Measurements from ENCODE around the gene SRRM1.
"Not testable (repeated sequence)": the region's sequence is repeated elsewhere in the genome, so short reads cannot be mapped to it uniquely, and the experiment has no call there.

Gene SRRM1

DNA sequence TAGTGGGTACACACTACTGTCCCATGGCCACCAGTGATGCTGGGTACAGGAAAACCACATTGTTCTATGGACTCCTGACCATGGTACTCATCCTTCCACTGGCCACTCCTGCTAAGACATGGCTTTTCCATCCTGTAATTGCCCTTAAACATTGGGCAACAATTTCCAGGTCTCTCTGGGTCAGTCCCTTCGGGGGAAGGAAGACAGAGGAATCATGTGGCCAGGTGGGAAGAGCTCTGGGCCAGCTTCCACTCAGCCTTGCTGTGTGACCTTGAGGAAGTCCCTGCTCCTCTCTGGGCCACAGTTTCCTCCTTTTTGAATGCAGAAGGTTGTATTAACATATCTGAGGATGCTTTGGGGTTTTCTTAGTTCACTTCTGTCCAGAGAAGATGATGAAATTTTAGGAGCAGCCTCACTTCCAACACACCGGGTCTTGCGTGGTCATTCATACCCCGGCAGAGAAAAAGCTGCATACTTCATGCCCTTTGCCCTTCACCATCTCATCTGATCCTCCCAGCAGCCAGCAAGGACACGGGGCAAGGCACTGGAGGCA, 50.8 kb downstream of the SRRM1 start:
- DNase-seq (ENCODE audit: low read depth): no peak

DNA sequence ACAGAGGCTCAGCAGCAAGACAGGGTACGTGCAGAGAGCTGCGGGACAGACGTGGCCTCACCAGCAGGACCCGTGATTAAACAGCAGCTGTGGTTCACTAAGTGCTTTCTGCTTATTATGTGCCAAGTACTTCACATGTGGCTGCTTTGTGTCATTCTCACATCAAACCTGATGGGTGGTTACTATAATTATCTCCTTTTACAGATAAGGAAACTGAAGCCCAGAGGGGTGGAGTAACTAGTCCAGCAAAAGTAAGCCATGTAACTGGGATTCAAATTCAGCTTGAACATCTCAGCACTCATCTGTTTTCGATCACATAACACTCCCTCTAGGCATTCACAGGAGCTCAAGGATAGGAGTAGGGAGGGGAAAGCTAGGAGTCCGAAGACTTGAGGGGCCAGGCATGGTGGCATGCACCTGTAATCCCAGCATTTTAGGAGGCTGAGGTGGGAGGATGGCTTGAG, 51.3 kb downstream of the SRRM1 start:
- TF ChIP-seq, protein P1, sequence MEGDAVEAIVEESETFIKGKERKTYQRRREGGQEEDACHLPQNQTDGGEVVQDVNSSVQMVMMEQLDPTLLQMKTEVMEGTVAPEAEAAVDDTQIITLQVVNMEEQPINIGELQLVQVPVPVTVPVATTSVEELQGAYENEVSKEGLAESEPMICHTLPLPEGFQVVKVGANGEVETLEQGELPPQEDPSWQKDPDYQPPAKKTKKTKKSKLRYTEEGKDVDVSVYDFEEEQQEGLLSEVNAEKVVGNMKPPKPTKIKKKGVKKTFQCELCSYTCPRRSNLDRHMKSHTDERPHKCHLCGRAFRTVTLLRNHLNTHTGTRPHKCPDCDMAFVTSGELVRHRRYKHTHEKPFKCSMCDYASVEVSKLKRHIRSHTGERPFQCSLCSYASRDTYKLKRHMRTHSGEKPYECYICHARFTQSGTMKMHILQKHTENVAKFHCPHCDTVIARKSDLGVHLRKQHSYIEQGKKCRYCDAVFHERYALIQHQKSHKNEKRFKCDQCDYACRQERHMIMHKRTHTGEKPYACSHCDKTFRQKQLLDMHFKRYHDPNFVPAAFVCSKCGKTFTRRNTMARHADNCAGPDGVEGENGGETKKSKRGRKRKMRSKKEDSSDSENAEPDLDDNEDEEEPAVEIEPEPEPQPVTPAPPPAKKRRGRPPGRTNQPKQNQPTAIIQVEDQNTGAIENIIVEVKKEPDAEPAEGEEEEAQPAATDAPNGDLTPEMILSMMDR (IDR thresholded peaks at IDR 0.05; ENCODE audit: low read length, missing control alignments): no peak
- H3K4me3 ChIP-seq (replicated peaks; ENCODE audit: low read depth, low read length): no peak overlapping the region
- peak; percentile 65 for DNase-seq (ENCODE audit: low read depth)

More for the DNA sequence above, 50.8 kb downstream of the SRRM1 start:
- TF ChIP-seq, protein P1 (IDR thresholded peaks at IDR 0.05; ENCODE audit: low read length, missing control alignments): no peak
- H3K4me3 ChIP-seq (replicated peaks; ENCODE audit: low read depth, low read length): no peak overlapping the region

DNA sequence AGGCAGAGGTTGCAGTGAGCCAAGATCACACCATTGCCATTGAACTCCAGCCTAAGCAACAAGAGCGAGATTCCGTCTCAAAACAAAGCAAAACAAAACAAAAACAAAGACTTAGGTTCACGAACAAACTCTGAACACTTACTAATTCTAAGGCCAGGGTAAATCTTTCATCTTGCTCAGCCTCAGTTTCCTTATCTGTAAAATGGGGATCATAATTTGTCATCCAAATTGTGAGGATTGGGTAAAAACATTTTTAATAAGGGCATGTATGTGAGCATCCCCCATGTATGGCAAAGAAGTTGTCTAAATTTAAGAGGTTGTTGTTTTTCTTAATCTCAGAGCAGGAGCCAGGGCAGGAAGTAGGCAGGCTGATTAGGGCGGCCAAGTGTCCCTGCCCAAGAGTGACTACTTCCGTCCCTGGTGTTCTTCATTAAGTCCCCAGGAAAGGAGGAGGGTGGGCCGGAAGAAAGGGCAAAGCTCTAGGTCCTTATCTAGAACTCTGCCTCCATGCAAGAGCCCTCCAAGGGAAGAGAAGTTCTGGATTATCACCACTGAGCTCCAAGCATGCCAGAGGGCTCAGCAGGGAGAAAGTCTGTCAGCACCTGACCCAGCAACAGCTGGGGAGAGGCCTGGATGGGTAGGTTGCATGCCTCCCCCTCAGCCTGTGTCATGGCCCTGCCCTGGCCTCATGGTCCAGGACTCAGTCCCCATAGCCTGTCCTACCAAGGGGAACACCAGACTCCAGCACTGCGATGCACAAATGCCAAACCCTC, 52.3 kb downstream of the SRRM1 start:
- no peak overlapping the region for H3K4me3 ChIP-seq (replicated peaks; ENCODE audit: low read depth, low read length)
- DNase-seq (ENCODE audit: low read depth): peak; percentile 32
- TF ChIP-seq, protein P1 (IDR thresholded peaks at IDR 0.05; ENCODE audit: low read length, missing control alignments): no peak

DNA sequence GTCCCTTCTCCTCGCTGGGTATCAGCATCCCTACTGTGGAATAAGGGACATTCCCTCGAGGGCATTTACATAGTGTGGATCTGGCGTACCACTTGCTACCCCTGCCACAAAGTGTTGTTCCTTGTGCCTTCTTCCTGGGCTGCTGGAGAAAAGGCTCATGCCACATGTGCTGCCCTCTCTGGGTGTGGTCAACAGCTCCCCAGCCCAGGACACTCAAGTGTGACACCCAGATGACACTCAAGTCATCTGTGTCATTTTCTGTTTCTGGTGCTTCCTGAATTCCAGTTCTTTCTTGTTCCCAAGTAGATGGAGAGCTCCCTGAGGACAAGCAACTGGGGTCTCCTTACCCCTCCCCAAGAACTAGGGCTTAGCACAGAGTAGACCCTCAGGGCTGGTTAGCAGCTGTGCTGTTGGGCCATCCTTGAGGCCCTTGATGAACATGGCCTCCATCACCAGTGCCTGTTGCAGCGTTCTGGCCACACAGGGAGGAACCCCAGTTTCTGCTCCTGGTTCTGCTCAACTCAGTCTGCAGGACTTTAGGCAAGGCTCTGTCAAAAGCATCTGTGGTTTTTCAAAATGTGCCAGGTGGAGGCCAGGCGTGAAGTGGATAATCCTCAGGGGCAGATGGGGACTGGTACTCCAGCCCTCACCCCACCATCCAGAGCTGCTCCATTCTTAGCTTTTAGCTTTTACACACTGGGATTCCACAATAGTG, 53.1 kb downstream of the SRRM1 start:
- TF ChIP-seq, protein P1 (IDR thresholded peaks at IDR 0.05; ENCODE audit: low read length, missing control alignments): no peak
- no peak for DNase-seq (ENCODE audit: low read depth)
- H3K4me3 ChIP-seq (replicated peaks; ENCODE audit: low read depth, low read length): no peak overlapping the region

DNA sequence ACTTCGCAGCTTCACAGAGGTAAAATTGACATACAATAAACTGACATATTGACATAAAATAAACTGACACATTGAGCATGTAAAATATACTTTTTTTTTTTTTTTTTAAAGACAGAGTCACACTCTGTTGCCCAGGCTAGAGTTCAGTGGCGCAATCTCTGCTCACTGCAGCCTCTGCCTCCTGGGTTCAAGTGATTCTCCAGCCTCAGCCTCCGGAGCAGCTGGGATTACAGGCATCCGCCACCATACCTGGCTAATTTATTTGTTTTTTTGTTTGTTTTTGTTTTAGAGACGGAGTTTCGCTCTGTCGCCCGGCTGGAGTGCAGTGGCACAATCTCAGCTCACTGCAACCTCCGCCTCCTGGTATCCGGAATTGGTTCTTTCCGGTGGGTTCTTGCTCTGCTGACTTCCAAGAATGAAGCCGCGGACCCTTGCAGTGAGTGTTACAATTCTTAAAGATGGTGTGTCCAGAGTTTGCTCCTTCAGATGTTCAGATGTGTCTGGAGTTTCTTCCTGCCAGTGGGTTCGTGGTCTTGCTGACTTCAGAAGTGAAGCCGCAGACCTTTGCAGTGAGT, 53.7 kb downstream of the SRRM1 start:
- DNase-seq (ENCODE audit: low read depth): no peak
- TF ChIP-seq, protein P1 (IDR thresholded peaks at IDR 0.05; ENCODE audit: low read length, missing control alignments): no peak
- no peak overlapping the region for H3K4me3 ChIP-seq (replicated peaks; ENCODE audit: low read depth, low read length)

DNA sequence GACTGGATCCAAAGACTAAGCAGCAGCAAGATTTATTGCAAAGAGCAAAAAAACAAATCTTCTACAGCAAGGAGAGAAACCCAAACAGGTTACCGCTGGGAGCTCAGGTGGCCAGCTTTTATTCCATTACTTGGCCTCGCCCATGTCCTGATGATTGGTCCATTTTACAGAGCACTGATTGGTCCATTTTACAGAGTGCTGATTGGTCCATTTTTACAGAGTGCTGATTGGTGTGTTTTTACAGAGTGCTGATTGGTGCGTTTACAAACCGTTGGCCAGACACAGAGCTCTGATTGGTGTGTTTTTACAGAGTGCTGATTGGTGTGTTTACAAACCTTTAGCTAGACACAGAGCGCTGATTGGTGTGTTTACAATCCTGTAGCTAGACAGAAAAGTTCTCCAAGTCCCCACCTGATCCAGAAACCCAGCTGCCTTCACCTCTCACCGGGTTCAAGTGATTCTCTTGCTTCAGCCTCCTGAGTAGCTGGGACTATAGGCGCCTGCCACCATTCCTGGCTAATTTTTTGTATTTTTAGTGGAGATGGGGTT, 54.4 kb downstream of the SRRM1 start:
- not testable (repeated sequence) for H3K4me3 ChIP-seq (replicated peaks; ENCODE audit: low read depth, low read length)

DNA sequence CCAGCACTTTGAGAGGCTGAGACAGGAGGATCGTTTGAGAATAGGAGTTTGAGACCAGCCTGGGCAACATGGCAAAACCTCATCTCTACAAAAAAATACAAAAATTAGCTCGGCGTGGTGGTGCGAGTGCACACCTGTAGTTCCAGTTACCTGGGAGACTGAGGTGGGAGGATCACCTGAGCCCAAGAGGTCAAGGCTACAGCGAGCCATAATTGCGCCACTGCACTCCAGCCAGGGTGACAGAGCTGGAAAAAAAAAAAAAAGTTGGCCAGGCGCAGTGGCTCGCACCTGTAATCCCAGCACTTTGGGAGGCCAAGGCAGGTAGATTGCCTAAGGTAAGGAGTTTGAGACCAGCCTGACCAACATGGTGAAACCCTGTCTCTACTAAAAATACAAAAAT, 55.2 kb downstream of the SRRM1 start:
- H3K4me3 ChIP-seq (replicated peaks; ENCODE audit: low read depth, low read length); DNase-seq (ENCODE audit: low read depth): not testable (repeated sequence)

More for the DNA sequence above, 54.4 kb downstream of the SRRM1 start:
- not testable (repeated sequence) for DNase-seq (ENCODE audit: low read depth)
